H9 (cell line): ENCODE results near the gene TBC1D3K. TPM values are rescaled to one million over a fixed set of nuclear protein-coding genes. Genes with fewer than 3 reads are reported as not detected.
A peak's percentile ranks its signal among the peaks of the same experiment; 100 is the strongest.

ENCODE experiments used
- DNase-seq: peaks from one replicate; pipeline ENCODE4 v3.0.0-alpha.2; 2017
- H2AFZ ChIP-seq: one replicate; pipeline ENCODE4 v1.6.1; 2013; ENCODE audit warnings: mild to moderate bottlenecking, low read length, control low read depth, moderate library complexity
- H2AK5ac ChIP-seq: 2 replicates; pipeline ENCODE4 v1.6.1; 2013; ENCODE audit warnings: low read length, control low read depth, mixed read lengths; ENCODE audit not compliant: insufficient read length
- H2BK120ac ChIP-seq: one replicate; pipeline ENCODE4 v1.6.1; 2013; ENCODE audit warnings: low read depth, mild to moderate bottlenecking, low read length, control low read depth, inconsistent platforms; ENCODE audit not compliant: poor library complexity, severe bottlenecking
- H2BK12ac ChIP-seq: 2 replicates; pipeline ENCODE4 v1.6.1; 2013; ENCODE audit warnings: low read length, control low read depth, mixed read lengths, low read depth; ENCODE audit not compliant: insufficient read length
- H2BK15ac ChIP-seq: 2 replicates; pipeline ENCODE4 v1.6.1; 2013; ENCODE audit warnings: low read depth, low read length, control low read depth
- H2BK20ac ChIP-seq: one replicate; pipeline ENCODE4 v1.6.1; 2013; ENCODE audit warnings: low read depth, mild to moderate bottlenecking, low read length, control low read depth, inconsistent platforms; ENCODE audit not compliant: poor library complexity, severe bottlenecking
- H2BK5ac ChIP-seq: 2 replicates; pipeline ENCODE4 v1.6.1; 2013; ENCODE audit warnings: low read length, control low read depth, mixed read lengths; ENCODE audit not compliant: insufficient read length
- H3K14ac ChIP-seq: 2 replicates; pipeline ENCODE4 v1.6.1; 2013; ENCODE audit warnings: low read length, control low read depth; ENCODE audit not compliant: insufficient read depth
- H3K18ac ChIP-seq: 2 replicates; pipeline ENCODE4 v1.6.1; 2013; ENCODE audit warnings: low read depth, mild to moderate bottlenecking, mixed read lengths, low read length, control low read depth; ENCODE audit not compliant: insufficient read length
- H3K23ac ChIP-seq: 2 replicates; pipeline ENCODE4 v1.6.1; 2013; ENCODE audit warnings: low read length, control low read depth, mixed read lengths, low read depth; ENCODE audit not compliant: insufficient read length
- H3K23me2 ChIP-seq: 2 replicates; pipeline ENCODE4 v1.6.1; 2013; ENCODE audit warnings: low read depth, mild to moderate bottlenecking, mixed read lengths, low read length, control low read depth; ENCODE audit not compliant: insufficient read length, poor library complexity, severe bottlenecking
- H3K27ac ChIP-seq: 2 replicates; pipeline ENCODE4 v1.5.1; 2013; ENCODE audit warnings: low read length, control low read depth, mixed read lengths, low read depth; ENCODE audit not compliant: insufficient read length
- H3K27me3 ChIP-seq: 2 replicates; pipeline ENCODE4 v1.6.1; 2013; ENCODE audit warnings: low read length, control low read depth, inconsistent platforms; ENCODE audit not compliant: insufficient read depth
- H3K4ac ChIP-seq: 2 replicates; pipeline ENCODE4 v1.6.1; 2013; ENCODE audit warnings: low read depth, mild to moderate bottlenecking, control low read depth, inconsistent platforms, low read length, moderate library complexity
- H3K4me1 ChIP-seq: 2 replicates; pipeline ENCODE4 v1.6.1; 2013; ENCODE audit warnings: low read length, control low read depth, inconsistent platforms; ENCODE audit not compliant: insufficient read depth
- H3K4me2 ChIP-seq: 2 replicates; pipeline ENCODE4 v1.6.1; 2013; ENCODE audit warnings: low read length, control low read depth, mixed read lengths; ENCODE audit not compliant: insufficient read length, insufficient read depth
- H3K56ac ChIP-seq: 2 replicates; pipeline ENCODE4 v1.6.1; 2013; ENCODE audit warnings: low read depth, mild to moderate bottlenecking, mixed read lengths, low read length, control low read depth; ENCODE audit not compliant: insufficient read length
- H3K79me1 ChIP-seq: 2 replicates; pipeline ENCODE4 v1.6.1; 2013; ENCODE audit warnings: low read depth, mild to moderate bottlenecking, moderate library complexity, low read length, control low read depth, inconsistent platforms; ENCODE audit not compliant: insufficient read depth, poor library complexity, severe bottlenecking
- H3K79me2 ChIP-seq: 2 replicates; pipeline ENCODE4 v1.6.1; 2013; ENCODE audit warnings: low read length, control low read depth, inconsistent platforms; ENCODE audit not compliant: insufficient read depth
- H3K9ac ChIP-seq: 2 replicates; pipeline ENCODE4 v1.6.1; 2013; ENCODE audit warnings: low read length, control low read depth, mixed read lengths; ENCODE audit not compliant: insufficient read length; ENCODE audit errors: extremely low read depth
- H3K9me3 ChIP-seq: one replicate; pipeline ENCODE4 v1.6.1; 2013; ENCODE audit warnings: low read depth, low read length, inconsistent platforms; ENCODE audit not compliant: control insufficient read depth
- H3T11ph ChIP-seq: one replicate; pipeline ENCODE4 v1.6.1; 2013; ENCODE audit warnings: mild to moderate bottlenecking, low read length, control low read depth, inconsistent platforms
- H4K20me1 ChIP-seq: one replicate; pipeline ENCODE4 v1.6.1; 2013; ENCODE audit not compliant: control insufficient read depth, insufficient read length, insufficient read depth
- H4K5ac ChIP-seq: 2 replicates; pipeline ENCODE4 v1.6.1; 2013; ENCODE audit warnings: low read depth, mild to moderate bottlenecking, mixed read lengths, low read length, control low read depth; ENCODE audit not compliant: insufficient read length
- H4K8ac ChIP-seq: replicated peaks from 2 replicates; pipeline ENCODE4 v1.6.1; 2013; ENCODE audit warnings: low read length, control low read depth, mixed read lengths, low read depth; ENCODE audit not compliant: insufficient read length
- H4K91ac ChIP-seq: 2 replicates; pipeline ENCODE4 v1.6.1; 2013; ENCODE audit warnings: low read depth, mild to moderate bottlenecking, moderate library complexity, mixed read lengths, low read length, control low read depth; ENCODE audit not compliant: insufficient read length
- H3K27ac Mint-ChIP-seq, 3 experiments: 2 replicates in 2 of 3; 3 replicates in 1 of 3; pipeline ENCODE4 v1.8.0; 2020 to 2021; ENCODE audit warnings: mixed read lengths in 3 of 3, mild to moderate bottlenecking in 1 of 3, moderate library complexity in 1 of 3
- H3K27me3 Mint-ChIP-seq: 2 replicates; pipeline ENCODE4 v1.8.0; 2021; ENCODE audit warnings: low read depth, mild to moderate bottlenecking, moderate library complexity, mixed read lengths
- H3K36me3 Mint-ChIP-seq, 3 experiments: 2 replicates in 2 of 3; 3 replicates in 1 of 3; pipeline ENCODE4 v1.8.0; 2020 to 2021; ENCODE audit warnings: low read depth in 3 of 3, mixed read lengths in 3 of 3; ENCODE audit not compliant: insufficient read depth in 1 of 3
- H3K4me1 Mint-ChIP-seq, 2 experiments: 2 replicates each; pipeline ENCODE4 v1.8.0; 2020; ENCODE audit warnings: mixed read lengths in 2 of 2
- H3K4me3 Mint-ChIP-seq, 2 experiments: 2 replicates in 1 of 2; 3 replicates in 1 of 2; pipeline ENCODE4 v1.8.0; 2020 to 2021; ENCODE audit warnings: mild to moderate bottlenecking in 2 of 2, mixed read lengths in 2 of 2, moderate library complexity in 1 of 2
- H3K9me3 Mint-ChIP-seq, 2 experiments: 2 replicates in 1 of 2; 3 replicates in 1 of 2; pipeline ENCODE4 v1.8.0; 2020; ENCODE audit warnings: mild to moderate bottlenecking in 2 of 2, mixed read lengths in 2 of 2, moderate library complexity in 1 of 2
- CTCF ChIP-seq: fragments of 200-600 bp; sonication (generic); conservative IDR thresholded peaks from 3 replicates; pipeline ENCODE4 v1.8.0; 2021; ENCODE audit warnings: antibody characterized with exemption, mild to moderate bottlenecking
- WGBS: extraction: QIAGEN DNeasy Blood & Tissue Kit; methylation state at CpG from one replicate; pipeline ENCODE4 v1.1.7; 2013; ENCODE audit warnings: missing lambda C conversion rate, low lambda C conversion rate, mixed read lengths; ENCODE audit not compliant: insufficient read length; ENCODE audit errors: extremely low coverage; 5-methylcytosine and 5-hydroxymethylcytosine counted together
- total RNA-seq: library from RNA; stranded (reverse); gene quantifications from 2 replicates; pipeline ENCODE4 v1.2.1, GENCODE V29; 2021

TBC1D3K gene
- total RNA-seq, 1 experiment from 2014 or later = not detected

GRCh38 chr17:37884516-37884915 lies 39.7 kb upstream of the TBC1D3K start:
- Histone ChIP-seq H3K9me3 (no peaks in the 10 kb centered on the region), H3K4me2 (no peak overlapping the region), H2AFZ (no peak overlapping the region), H3K27me3 (no peaks in the 10 kb centered on the region), H3K56ac (no peak overlapping the region), H3K23ac (no peak overlapping the region), H3K4me1 (no peaks in the 10 kb centered on the region), H4K20me1 (no peaks in the 10 kb centered on the region), H3K14ac (no peak overlapping the region), H2BK12ac (no peak overlapping the region), H4K8ac (no peak overlapping the region), H4K5ac (no peak overlapping the region), H4K91ac (no peak overlapping the region), H3T11ph (no peak overlapping the region), H3K27ac (no peak overlapping the region), H3K79me1 (no peaks in the 10 kb centered on the region), H2BK15ac (no peak overlapping the region), H2AK5ac (no peak overlapping the region), H3K18ac (no peak overlapping the region), H3K23me2 (no peaks in the 10 kb centered on the region), H3K9ac (no peak overlapping the region), H3K4ac (no peak overlapping the region), H2BK5ac (no peak overlapping the region), H2BK20ac (no peak overlapping the region), H2BK120ac (no peak overlapping the region), H3K79me2 (no peaks in the 10 kb centered on the region)
- no peaks in the 10 kb centered on the region for H3K27me3 Mint-ChIP-seq
- DNase-seq = no peak
- H3K4me3 Mint-ChIP-seq = no peak overlapping the region
- H3K36me3 Mint-ChIP-seq = no peaks in the 10 kb centered on the region
- TF ChIP-seq CTCF = no peak
- H3K27ac Mint-ChIP-seq = peak overlapping the region; percentile 11 to 82 (median 25); a peak in 5 of 7 replicates
- WGBS = no CpG with 5 or more reads among the region's 2 CpGs
- no peaks in the 10 kb centered on the region for H3K9me3 Mint-ChIP-seq
- peaks cover 6 to 7% of the 10 kb centered on the region in 2 experiments for H3K4me1 Mint-ChIP-seq
